Stomach (tissue), 9 donors: ENCODE measurements around the gene RRBP1. TPM values are rescaled to one million over a fixed set of nuclear protein-coding genes. Genes with fewer than 3 reads are reported as not detected.

Experiments
- DNase-seq, 2 donors: peaks; one replicate each; pipeline versions ENCODE4 v3.0.0 to v3.0.0-alpha.2; 2013 to 2019
- H3K27ac ChIP-seq, 5 donors: fragments of 200-600 bp in 4 of 5; sonication (generic) in 4 of 5; one replicate each; pipeline ENCODE4 v1.5.1; 2013 to 2019; ENCODE audit warnings: mild to moderate bottlenecking in 1 of 5, moderate library complexity in 1 of 5
- H3K27me3 ChIP-seq, 3 donors: fragments of 200-600 bp; sonication (generic); one replicate each; pipeline ENCODE4 v1.5.1; 2017 to 2019; ENCODE audit warnings: mixed run types in 1 of 3
- H3K36me3 ChIP-seq, 4 donors: fragments of 200-600 bp; sonication (generic); 1 replicate in 3 of 4; 2 replicates in 1 of 4; pipeline ENCODE4 v1.5.1; 2016 to 2019
- H3K4me1 ChIP-seq, 4 donors: fragments of 200-600 bp; sonication (generic); one replicate each; pipeline ENCODE4 v1.5.1; 2016 to 2019
- H3K4me3 ChIP-seq, 4 donors: fragments of 200-600 bp; sonication (generic) in 3 of 4; one replicate each; pipeline ENCODE4 v1.5.1; 2016 to 2019; ENCODE audit warnings: mild to moderate bottlenecking in 1 of 4
- H3K9me3 ChIP-seq, 4 donors: fragments of 200-600 bp; sonication (generic); one replicate each; pipeline ENCODE4 v1.5.1; 2016 to 2019
- CTCF ChIP-seq, 7 experiments: fragments of 450-650 bp in 4 of 7; fragments of 200-600 bp in 3 of 7; sonication (generic) in 3 of 7; IDR thresholded peaks; one replicate each; pipeline ENCODE4 v1.5.1; 2016 to 2019; ENCODE audit warnings: antibody characterized with exemption in 7 of 7, control low read depth in 2 of 7, mild to moderate bottlenecking in 1 of 7
- EP300 ChIP-seq: sonication (generic); formaldehyde crosslinking; IDR thresholded peaks from one replicate; pipeline ENCODE4 v1.6.1; 2017; ENCODE audit warnings: antibody characterized with exemption
- POLR2A ChIP-seq, 4 donors: fragments of 450-650 bp; IDR thresholded peaks; one replicate each; pipeline ENCODE4 v1.6.1; 2016; ENCODE audit warnings: antibody characterized with exemption in 4 of 4, control low read depth in 2 of 4, mild to moderate bottlenecking in 1 of 4, moderate library complexity in 1 of 4
- POLR2AphosphoS5 ChIP-seq, 3 donors: sonication (generic); formaldehyde crosslinking; IDR thresholded peaks; one replicate each; pipeline ENCODE4 v1.6.1; 2016; ENCODE audit warnings: antibody characterized with exemption in 3 of 3
- WGBS, 5 donors: extraction: QIAGEN DNeasy Blood & Tissue Kit in 3 of 5; methylation state at CpG; one replicate each; pipeline versions ENCODE4 v1.1.5 to v1.1.7; 2013 to 2018; 5-methylcytosine and 5-hydroxymethylcytosine counted together
- intact Hi-C: fragments of 100-400 bp; cut with DNase I; formaldehyde crosslinking; loops from one replicate; pipeline ENCODE4 v1.15.1; 2023; ENCODE audit warnings: low total_unique reads
- polyA plus RNA-seq, 3 donors: library from polyadenylated mRNA; stranded (reverse); fragments of 200-250 nt; gene quantifications; one replicate each; pipeline ENCODE4 v1.2.3, GENCODE V29; 2013
- total RNA-seq, 5 donors: library from RNA; depleted of rRNA; stranded (reverse); fragments of >200 nt; gene quantifications; one replicate each; pipeline versions ENCODE4 v1.1.0 to v1.2.3, GENCODE V29; 2014 to 2016
- donor health status: healthy with polysubstance abuse.
- donor health status: Bipolar disorder and iron deficiency.
- donor health status: healthy.

RRBP1 gene
- total and polyA plus RNA-seq, 8 donors: 34.4 to 456 (median 132) TPM

GRCh38 chr20:17669306-17669931 lies 12.6 kb downstream of the RRBP1 start:
- 68 to 80% (median 75%) methylated on average over 12 of the region's 12 CpGs for WGBS, 5 donors
- no peak for DNase-seq
- H3K4me3 ChIP-seq: no peak overlapping the region
- peaks cover 0 to 18% (median 12%) of the 10 kb centered on the region in 4 donors for H3K36me3 ChIP-seq
- no peaks in the 10 kb centered on the region for H3K9me3 ChIP-seq
- H3K27ac ChIP-seq: peak overlapping the region in 1 of 5 donors; percentile 18
- no peaks in the 10 kb centered on the region for H3K27me3 ChIP-seq
- TF ChIP-seq POLR2A (IDR thresholded peaks at IDR 0.05) (no peak), POLR2AphosphoS5 (IDR thresholded peaks at IDR 0.05) (no peak), CTCF (IDR thresholded peaks at IDR 0.05) (no peak), EP300 (no peak)
- intact Hi-C loops: no loop called here
- H3K4me1 ChIP-seq: peaks cover 13 to 93% (median 52%) of the 10 kb centered on the region in 4 donors

- H3K4me1 ChIP-seq: peaks cover 13 to 93% (median 49%) of the 10 kb centered on the region in 4 donors
- peaks cover 0 to 18% (median 12%) of the 10 kb centered on the region in 4 donors for H3K36me3 ChIP-seq
- H3K27ac ChIP-seq: no peak overlapping the region
- 87 to 99% (median 96%) methylated on average over 3 of the region's 3 CpGs for WGBS, 5 donors
- no peak overlapping the region for H3K4me3 ChIP-seq
- TF ChIP-seq CTCF (IDR thresholded peaks at IDR 0.05): no peak
- TF ChIP-seq POLR2A (IDR thresholded peaks at IDR 0.05): no peak
- TF ChIP-seq POLR2AphosphoS5 (IDR thresholded peaks at IDR 0.05): no peak
- no peak for TF ChIP-seq EP300
- no peaks in the 10 kb centered on the region for H3K27me3 ChIP-seq
- intact Hi-C loops: no loop called here
- no peaks in the 10 kb centered on the region for H3K9me3 ChIP-seq
- no peak for DNase-seq
These were observed 13.6 kb downstream of the RRBP1 start for GRCh38 chr20:17668432-17668831.

GRCh38 chr20:17667445-17667844 lies 14.6 kb downstream of the RRBP1 start:
- 76 to 84% (median 76%) methylated on average over 3 of the region's 3 CpGs for WGBS, 5 donors
- Histone ChIP-seq H3K9me3 (no peaks in the 10 kb centered on the region), H3K4me1 (peaks cover 8 to 93% (median 50%) of the 10 kb centered on the region in 4 donors), H3K27ac (peak overlapping the region in 2 of 5 donors; percentile 1 to 14), H3K27me3 (no peaks in the 10 kb centered on the region), H3K4me3 (no peak overlapping the region), H3K36me3 (peaks cover 0 to 18% (median 9%) of the 10 kb centered on the region in 4 donors)
- DNase-seq: no peak
- intact Hi-C loops: no loop called here
- no peak for TF ChIP-seq CTCF (IDR thresholded peaks at IDR 0.05)
- TF ChIP-seq POLR2A (IDR thresholded peaks at IDR 0.05): no peak
- TF ChIP-seq POLR2AphosphoS5 (IDR thresholded peaks at IDR 0.05): no peak
- no peak for TF ChIP-seq EP300

GRCh38 chr20:17666481-17666880 lies 15.6 kb downstream of the RRBP1 start:
- peak overlapping the region in 2 of 5 donors; percentile 7 to 11 for H3K27ac ChIP-seq
- H3K4me3 ChIP-seq: no peak overlapping the region
- H3K9me3 ChIP-seq: no peaks in the 10 kb centered on the region
- WGBS, 5 donors: 43 to 69% (median 52%) methylated on average over 2 of the region's 2 CpGs
- H3K27me3 ChIP-seq: no peaks in the 10 kb centered on the region
- H3K36me3 ChIP-seq: peaks cover 0 to 15% (median 7%) of the 10 kb centered on the region in 4 donors
- H3K4me1 ChIP-seq: peaks cover 18 to 94% (median 52%) of the 10 kb centered on the region in 4 donors
- intact Hi-C loops: no loop called here
- DNase-seq: no peak
- no peak for TF ChIP-seq POLR2A (IDR thresholded peaks at IDR 0.05)
- no peak for TF ChIP-seq EP300
- no peak for TF ChIP-seq POLR2AphosphoS5 (IDR thresholded peaks at IDR 0.05)
- TF ChIP-seq CTCF (IDR thresholded peaks at IDR 0.05): no peak
